Parathyroid adenoma (tissue), 2 donors: ENCODE measurements around the gene CATSPERZ.

Experiments
- H2AFZ ChIP-seq: fragments of 300-600 bp; sonication (generic); one replicate; pipeline ENCODE4 v1.7.0; 2017; ENCODE audit warnings: antibody characterized with exemption, mild to moderate bottlenecking
- H3K27ac ChIP-seq: fragments of 300-600 bp; sonication (generic); one replicate; pipeline ENCODE4 v1.7.0; 2017
- H3K27me3 ChIP-seq: fragments of 300-600 bp; sonication (generic); one replicate; pipeline ENCODE4 v1.7.0; 2017; ENCODE audit warnings: low read length; ENCODE audit not compliant: control insufficient read depth, insufficient read depth
- H3K36me3 ChIP-seq: fragments of 300-600 bp; sonication (generic); one replicate; pipeline ENCODE4 v1.7.0; 2017; ENCODE audit warnings: low read length; ENCODE audit not compliant: control insufficient read depth, insufficient read depth
- H3K4me1 ChIP-seq: fragments of 300-600 bp; sonication (generic); one replicate; pipeline ENCODE4 v1.7.0; 2017; ENCODE audit warnings: control low read depth
- H3K4me2 ChIP-seq: fragments of 300-600 bp; sonication (generic); one replicate; pipeline ENCODE4 v1.7.0; 2017; ENCODE audit warnings: low read length
- H3K4me3 ChIP-seq: fragments of 300-600 bp; sonication (generic); one replicate; pipeline ENCODE4 v1.7.0; 2017; ENCODE audit warnings: low read depth, low read length
- H3K79me2 ChIP-seq: fragments of 300-600 bp; sonication (generic); one replicate; pipeline ENCODE4 v1.7.0; 2017; ENCODE audit warnings: control low read depth
- H3K9ac ChIP-seq: fragments of 300-600 bp; sonication (generic); one replicate; pipeline ENCODE4 v1.7.0; 2017; ENCODE audit warnings: mild to moderate bottlenecking
- H3K9me3 ChIP-seq: fragments of 300-600 bp; sonication (generic); one replicate; pipeline ENCODE4 v1.7.0; 2017; ENCODE audit warnings: low read length; ENCODE audit not compliant: control insufficient read depth
- CTCF ChIP-seq: fragments of 300-600 bp; sonication (generic); IDR thresholded peaks from one replicate; pipeline ENCODE4 v1.7.0; 2017; ENCODE audit warnings: antibody characterized with exemption, mild to moderate bottlenecking
- donor health status: primary hyperparathyroidism.

CATSPERZ gene

DNA sequence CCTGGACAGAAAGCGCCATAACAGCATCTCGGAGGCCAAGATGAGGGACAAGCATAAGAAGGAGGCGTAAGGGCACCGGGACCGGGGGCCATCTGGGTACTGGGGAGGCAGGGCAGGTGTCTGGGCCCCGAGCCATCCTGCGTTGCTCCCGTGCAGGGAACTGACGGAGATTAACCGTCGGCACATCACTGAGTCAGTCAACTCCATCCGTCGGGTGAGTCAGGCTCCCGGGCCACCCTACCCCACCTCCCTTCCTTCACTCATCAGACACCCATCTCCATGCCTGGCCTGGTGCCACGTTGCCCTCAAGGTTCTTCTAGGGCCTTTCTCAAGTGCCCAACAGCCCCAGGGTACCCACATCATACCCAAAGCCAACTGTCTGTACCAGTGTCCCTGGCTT is 33.8 kb upstream of the CATSPERZ start:
- Histone ChIP-seq H3K36me3 (no peaks in the 10 kb centered on the region), H3K4me3 (no peak overlapping the region), H3K9ac (no peak overlapping the region), H3K79me2 (no peaks in the 10 kb centered on the region), H2AFZ (no peak overlapping the region), H3K9me3 (no peaks in the 10 kb centered on the region), H3K27ac (no peak overlapping the region), H3K4me2 (no peak overlapping the region), H3K4me1 (peaks cover 10% of the 10 kb centered on the region), H3K27me3 (no peaks in the 10 kb centered on the region)
- TF ChIP-seq CTCF, result no peak

- Histone ChIP-seq H3K4me3 (peak overlapping the region; percentile 83), H3K79me2 (no peaks in the 10 kb centered on the region), H3K27me3 (no peaks in the 10 kb centered on the region), H3K4me1 (peaks cover 10% of the 10 kb centered on the region), H3K36me3 (no peaks in the 10 kb centered on the region), H2AFZ (peak overlapping the region; percentile 5), H3K9ac (no peak overlapping the region), H3K27ac (peak overlapping the region; percentile 97), H3K4me2 (peak overlapping the region; percentile 91), H3K9me3 (no peaks in the 10 kb centered on the region)
- no peak for TF ChIP-seq CTCF
Observed at GRCh38 chr11:64267207-64267945, 32.8 kb upstream of the CATSPERZ start.

GRCh38 chr11:64268025-64268892 is 31.9 kb upstream of the CATSPERZ start:
- Histone ChIP-seq H3K36me3 (no peaks in the 10 kb centered on the region), H3K9ac (no peak overlapping the region), H3K79me2 (no peaks in the 10 kb centered on the region), H3K4me3 (peak overlapping the region; percentile 83), H3K4me1 (peaks cover 10% of the 10 kb centered on the region), H2AFZ (peak overlapping the region; percentile 5), H3K9me3 (no peaks in the 10 kb centered on the region), H3K27me3 (no peaks in the 10 kb centered on the region), H3K4me2 (peak overlapping the region; percentile 91), H3K27ac (peak overlapping the region; percentile 97)
- no peak for TF ChIP-seq CTCF

- H3K27ac ChIP-seq, result peak overlapping the region; percentile 97
- H2AFZ ChIP-seq, result peak overlapping the region; percentile 73
- peak overlapping the region; percentile 91 for H3K4me2 ChIP-seq
- no peaks in the 10 kb centered on the region for H3K9me3 ChIP-seq
- no peak for TF ChIP-seq CTCF
- H3K27me3 ChIP-seq, result no peaks in the 10 kb centered on the region
- peak overlapping the region; percentile 42 for H3K9ac ChIP-seq
- H3K36me3 ChIP-seq, result no peaks in the 10 kb centered on the region
- peaks cover 10% of the 10 kb centered on the region for H3K4me1 ChIP-seq
- H3K4me3 ChIP-seq, result peak overlapping the region; percentile 83
- H3K79me2 ChIP-seq, result no peaks in the 10 kb centered on the region
Observed at GRCh38 chr11:64268893-64269539, 31.1 kb upstream of the CATSPERZ start.
